HepG2 (cell line): ENCODE results near the gene JSRP1. TPM values are rescaled to one million over a fixed set of nuclear protein-coding genes. Genes with fewer than 3 reads are reported as not detected.

Experiments
- ATF6 ChIP-seq: sonication (generic); formaldehyde crosslinking; conservative IDR thresholded peaks from 2 replicates; pipeline ENCODE4 v1.4.0; 2020; ENCODE audit warnings: missing genetic modification reagents
- CBFB ChIP-seq: sonication (generic); formaldehyde crosslinking; IDR thresholded peaks from 2 replicates; pipeline ENCODE4 v1.4.0; 2020; ENCODE audit warnings: missing genetic modification reagents
- FOXC1 ChIP-seq: sonication (generic); formaldehyde crosslinking; IDR thresholded peaks from 2 replicates; pipeline ENCODE4 v1.8.0; 2022; ENCODE audit warnings: mild to moderate bottlenecking, missing genetic modification reagents, borderline replicate concordance
- FOXK1 ChIP-seq: sonication (generic); formaldehyde crosslinking; IDR thresholded peaks from 2 replicates; pipeline ENCODE4 v1.4.0; 2020; ENCODE audit warnings: low read depth, missing genetic modification reagents, borderline replicate concordance
- GPBP1L1 ChIP-seq: sonication (generic); formaldehyde crosslinking; IDR thresholded peaks from 2 replicates; pipeline ENCODE4 v1.5.0; 2020; ENCODE audit warnings: mild to moderate bottlenecking, missing genetic modification reagents
- MIER3 ChIP-seq: IDR thresholded peaks from 2 replicates; pipeline ENCODE4 v1.6.1; 2016; ENCODE audit warnings: missing compliant biosample characterization, borderline replicate concordance
- MLXIP ChIP-seq: sonication (generic); formaldehyde crosslinking; IDR thresholded peaks from 2 replicates; pipeline ENCODE4 v1.9.0; 2021; ENCODE audit warnings: missing genetic modification reagents, borderline replicate concordance
- MXD4 ChIP-seq: IDR thresholded peaks from 2 replicates; pipeline ENCODE4 v1.6.1; 2016; ENCODE audit warnings: mild to moderate bottlenecking, missing biosample characterization, missing genetic modification reagents
- MYNN ChIP-seq: sonication (generic); formaldehyde crosslinking; IDR thresholded peaks from 2 replicates; pipeline ENCODE4 v1.4.0; 2020; ENCODE audit warnings: mild to moderate bottlenecking, low read depth, missing genetic modification reagents
- ONECUT2 ChIP-seq: sonication (generic); formaldehyde crosslinking; IDR thresholded peaks from 2 replicates; pipeline ENCODE4 v1.4.0; 2020; ENCODE audit warnings: missing genetic modification reagents
- PHF5A ChIP-seq: IDR thresholded peaks from one replicate; pipeline ENCODE4 v1.6.1; 2018; ENCODE audit warnings: low read depth, missing genetic modification reagents; ENCODE audit not compliant: unreplicated experiment
- PRMT3 ChIP-seq: sonication (generic); formaldehyde crosslinking; IDR thresholded peaks from 2 replicates; pipeline ENCODE4 v1.8.1; 2022; ENCODE audit warnings: low read depth, mild to moderate bottlenecking, moderate library complexity, missing genetic modification reagents, borderline replicate concordance
- RELA ChIP-seq: sonication (generic); formaldehyde crosslinking; IDR thresholded peaks from 2 replicates; pipeline ENCODE4 v1.4.0; 2020; ENCODE audit warnings: missing genetic modification reagents
- SMAD1 ChIP-seq: sonication (generic); formaldehyde crosslinking; IDR thresholded peaks from 2 replicates; pipeline ENCODE4 v1.4.0; 2020; ENCODE audit warnings: missing genetic modification reagents, low read depth, mild to moderate bottlenecking, borderline replicate concordance
- SRF ChIP-seq: IDR thresholded peaks from 2 replicates; pipeline ENCODE4 v1.6.1; 2011; ENCODE audit warnings: mild to moderate bottlenecking, low read depth, low read length, moderate library complexity
- YY1 ChIP-seq: IDR thresholded peaks from 2 replicates; pipeline ENCODE4 v1.6.1; 2011; ENCODE audit warnings: low read length, low read depth, moderate library complexity, mild to moderate bottlenecking; ENCODE audit not compliant: insufficient read depth, insufficient replicate concordance
- ZBTB38 ChIP-seq: sonication (generic); formaldehyde crosslinking; IDR thresholded peaks from 2 replicates; pipeline ENCODE4 v1.5.1; 2020; ENCODE audit warnings: mild to moderate bottlenecking, missing genetic modification reagents
- ZBTB42 ChIP-seq: sonication (generic); formaldehyde crosslinking; IDR thresholded peaks from 2 replicates; pipeline ENCODE4 v1.5.0; 2020; ENCODE audit warnings: mild to moderate bottlenecking, missing genetic modification reagents
- ZFP36L2 ChIP-seq: sonication (generic); formaldehyde crosslinking; IDR thresholded peaks from 2 replicates; pipeline ENCODE4 v1.4.0; 2020; ENCODE audit warnings: missing genetic modification reagents
- ZNF121 ChIP-seq: sonication (generic); formaldehyde crosslinking; IDR thresholded peaks from 2 replicates; pipeline ENCODE4 v1.5.0; 2020; ENCODE audit warnings: mild to moderate bottlenecking, missing genetic modification reagents
- ZNF264 ChIP-seq: sonication (generic); formaldehyde crosslinking; IDR thresholded peaks from 2 replicates; pipeline ENCODE4 v1.4.0; 2020; ENCODE audit warnings: missing genetic modification reagents
- ZNF501 ChIP-seq: sonication (generic); formaldehyde crosslinking; IDR thresholded peaks from 2 replicates; pipeline ENCODE4 v1.5.1; 2020; ENCODE audit warnings: mild to moderate bottlenecking, moderate library complexity, missing genetic modification reagents
- ZNF567 ChIP-seq: sonication (generic); formaldehyde crosslinking; IDR thresholded peaks from 2 replicates; pipeline ENCODE4 v1.8.1; 2023; ENCODE audit warnings: mild to moderate bottlenecking, missing genetic modification reagents, borderline replicate concordance
- polyA plus RNA-seq, 8 experiments: library from polyadenylated mRNA; depleted of rRNA in 3 of 8; stranded (reverse) in 7 of 8; unstranded in 1 of 8; fragments of >200 nt; fragmentation: Illumina TruSeq in 4 of 8; extraction: Trizol in 4 of 8; gene quantifications; 2 replicates each; pipeline versions ENCODE4 v1.2.1 to v1.2.3, GENCODE V29; 2011 to 2016; ENCODE audit warnings: low read depth in 4 of 8, missing spikeins in 1 of 8, mixed read lengths in 1 of 8; ENCODE audit not compliant: insufficient read depth in 1 of 8
- total RNA-seq, 5 experiments: library from RNA; depleted of rRNA; stranded (reverse); fragments of >200 nt; fragmentation: Illumina TruSeq; extraction: Trizol; gene quantifications; 2 replicates each; pipeline ENCODE4 v1.2.3, GENCODE V29; 2016; ENCODE audit warnings: low read depth in 1 of 5
- TF ChIP-seq, protein P1 (sequence below): sonication (generic); formaldehyde crosslinking; IDR thresholded peaks from 2 replicates; pipeline ENCODE4 v1.8.1; 2023; ENCODE audit warnings: mild to moderate bottlenecking, inconsistent platforms, moderate library complexity, missing genetic modification reagents, borderline replicate concordance
- TF ChIP-seq, protein P2 (sequence below): sonication (generic); formaldehyde crosslinking; IDR thresholded peaks from 2 replicates; pipeline ENCODE4 v1.8.1; 2023; ENCODE audit warnings: mild to moderate bottlenecking, missing genetic modification reagents, borderline replicate concordance

JSRP1 gene
- total and polyA plus RNA-seq, 2 of the 13 experiments (the other 11 are each of a cell fraction or from before 2014, with no cell fraction given), result 0.16 to 0.38 TPM

- TF ChIP-seq MLXIP (CRISPR knock-in tag) (no peak), YY1 (no peak), GPBP1L1 (CRISPR knock-in tag) (no peak), ZBTB42 (CRISPR knock-in tag) (no peak), ATF6 (CRISPR knock-in tag) (no peak), CBFB (CRISPR knock-in tag) (no peak), ZNF501 (CRISPR knock-in tag) (peak; percentile 69), ZNF264 (CRISPR knock-in tag) (no peak), PRMT3 (no peak), ONECUT2 (CRISPR knock-in tag) (no peak), MXD4 (CRISPR knock-in tag) (no peak), RELA (CRISPR knock-in tag) (no peak), ZFP36L2 (CRISPR knock-in tag) (no peak), PHF5A (no peak), SRF (no peak), MIER3 (no peak), FOXK1 (no peak), MYNN (no peak), FOXC1 (CRISPR knock-in tag) (no peak), ZBTB38 (CRISPR knock-in tag) (0 out of 2 replicates have a peak, but pooled peaks have one; percentile 23), ZNF121 (CRISPR knock-in tag) (no peak), SMAD1 (CRISPR knock-in tag) (no peak), ZNF567 (no peak)
- TF ChIP-seq, protein P1, sequence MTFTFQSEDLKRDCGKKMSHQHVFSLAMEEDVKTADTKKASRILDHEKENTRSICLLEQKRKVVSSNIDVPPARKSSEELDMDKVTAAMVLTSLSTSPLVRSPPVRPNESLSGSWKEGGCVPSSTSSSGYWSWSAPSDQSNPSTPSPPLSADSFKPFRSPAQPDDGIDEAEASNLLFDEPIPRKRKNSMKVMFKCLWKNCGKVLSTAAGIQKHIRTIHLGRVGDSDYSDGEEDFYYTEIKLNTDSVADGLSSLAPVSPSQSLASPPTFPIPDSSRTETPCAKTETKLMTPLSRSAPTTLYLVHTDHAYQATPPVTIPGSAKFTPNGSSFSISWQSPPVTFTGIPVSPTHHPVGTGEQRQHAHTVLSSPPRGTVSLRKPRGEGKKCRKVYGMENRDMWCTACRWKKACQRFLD (CRISPR knock-in tag), result no peak
- TF ChIP-seq, protein P2, sequence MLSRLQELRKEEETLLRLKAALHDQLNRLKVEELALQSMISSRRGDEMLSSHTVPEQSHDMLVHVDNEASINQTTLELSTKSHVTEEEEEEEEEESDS, result no peak
These were observed 14.1 kb downstream of the JSRP1 start (continued) for GRCh38 chr19:2242092-2242537.
